Neural progenitor cell (in vitro differentiated cells): ENCODE data around the gene IRAK3.

Experiments
- EZH2 ChIP-seq: fragments of 200-600 bp; sonication (generic); IDR thresholded peaks from 2 replicates; pipeline ENCODE4 v1.6.1; 2017; ENCODE audit warnings: antibody characterized with exemption, mild to moderate bottlenecking, moderate library complexity
- EZH2phosphoT487 ChIP-seq: fragments of 200-600 bp; sonication (generic); IDR thresholded peaks from 2 replicates; pipeline ENCODE4 v1.6.1; 2017; ENCODE audit warnings: antibody characterized with exemption
- TF ChIP-seq, protein P1 (sequence below): fragments of 200-600 bp; sonication (generic); IDR thresholded peaks from 2 replicates; pipeline ENCODE4 v1.5.1; 2017; ENCODE audit warnings: antibody characterized with exemption, mild to moderate bottlenecking

DNA sequence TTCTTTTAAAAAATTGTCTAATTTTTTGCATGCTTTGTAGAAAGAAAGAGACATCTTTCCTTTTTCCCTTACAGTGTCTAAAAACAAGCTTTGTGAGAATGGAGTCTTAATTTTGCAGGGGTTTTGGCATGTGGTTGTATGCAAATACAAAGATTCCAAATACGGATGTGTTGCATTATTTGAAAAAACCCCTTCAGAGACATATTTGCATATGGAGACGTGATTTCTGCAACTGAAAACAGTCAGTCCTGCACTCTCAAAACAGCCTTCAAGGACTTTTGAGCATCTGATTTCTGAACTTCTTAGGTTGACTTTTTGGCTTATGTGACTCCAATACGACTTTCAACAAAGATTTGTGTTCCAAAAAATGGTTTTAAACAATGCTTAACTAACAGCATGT is 7.8 kb downstream of the IRAK3 start:
- TF ChIP-seq EZH2phosphoT487, result no peak
- TF ChIP-seq, protein P1, sequence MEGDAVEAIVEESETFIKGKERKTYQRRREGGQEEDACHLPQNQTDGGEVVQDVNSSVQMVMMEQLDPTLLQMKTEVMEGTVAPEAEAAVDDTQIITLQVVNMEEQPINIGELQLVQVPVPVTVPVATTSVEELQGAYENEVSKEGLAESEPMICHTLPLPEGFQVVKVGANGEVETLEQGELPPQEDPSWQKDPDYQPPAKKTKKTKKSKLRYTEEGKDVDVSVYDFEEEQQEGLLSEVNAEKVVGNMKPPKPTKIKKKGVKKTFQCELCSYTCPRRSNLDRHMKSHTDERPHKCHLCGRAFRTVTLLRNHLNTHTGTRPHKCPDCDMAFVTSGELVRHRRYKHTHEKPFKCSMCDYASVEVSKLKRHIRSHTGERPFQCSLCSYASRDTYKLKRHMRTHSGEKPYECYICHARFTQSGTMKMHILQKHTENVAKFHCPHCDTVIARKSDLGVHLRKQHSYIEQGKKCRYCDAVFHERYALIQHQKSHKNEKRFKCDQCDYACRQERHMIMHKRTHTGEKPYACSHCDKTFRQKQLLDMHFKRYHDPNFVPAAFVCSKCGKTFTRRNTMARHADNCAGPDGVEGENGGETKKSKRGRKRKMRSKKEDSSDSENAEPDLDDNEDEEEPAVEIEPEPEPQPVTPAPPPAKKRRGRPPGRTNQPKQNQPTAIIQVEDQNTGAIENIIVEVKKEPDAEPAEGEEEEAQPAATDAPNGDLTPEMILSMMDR, result no peak
- no peak for TF ChIP-seq EZH2
